ENCODE results near the gene IGLL1. TPM values are rescaled to one million over a fixed set of nuclear protein-coding genes. Genes with fewer than 3 reads are reported as not detected.
A peak's percentile ranks its signal among the peaks of the same experiment; 100 is the strongest.

Gene IGLL1
- total RNA-seq, 1 experiment from 2014 or later: not detected

DNA sequence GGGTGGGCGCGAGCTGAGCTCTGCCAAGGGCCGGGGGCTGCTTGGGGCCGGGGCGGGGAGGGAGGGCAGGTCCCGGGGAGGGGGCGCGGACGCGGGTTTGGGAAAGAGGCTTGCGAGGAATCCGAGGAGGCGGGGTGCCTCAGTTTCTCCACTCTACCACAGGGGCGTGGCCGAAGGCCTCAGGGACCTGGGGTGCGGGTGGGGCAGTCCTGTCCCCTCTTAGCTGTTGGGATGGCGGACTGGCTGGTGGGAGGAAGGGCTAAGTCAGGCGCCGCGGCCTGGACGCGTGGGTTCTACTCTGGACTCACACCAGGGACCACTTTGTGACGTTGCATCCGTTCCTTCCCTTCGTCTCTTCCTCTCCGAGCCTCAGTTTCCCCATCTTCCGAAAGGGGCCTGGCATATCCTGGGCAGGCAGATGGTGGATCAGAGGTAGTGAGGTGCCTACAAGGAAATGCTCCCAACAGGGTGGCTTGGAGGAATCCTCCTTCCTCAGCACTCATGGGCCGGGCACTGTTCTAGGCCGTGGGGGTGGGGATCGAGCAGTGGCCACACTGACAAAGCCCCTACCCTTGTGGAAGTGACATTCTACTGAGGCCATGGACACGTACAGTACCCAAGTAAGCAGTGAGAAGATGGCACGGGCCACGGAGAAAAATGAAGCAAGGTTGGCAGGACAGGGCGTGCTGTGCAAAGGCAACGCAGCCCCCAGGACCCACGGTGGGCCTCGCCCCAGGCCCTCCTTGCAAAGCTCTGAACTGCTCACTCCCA is 13.2 kb downstream of the IGLL1 start:
- Histone ChIP-seq H3K9me3 (ENCODE audit: control insufficient read depth, insufficient read depth, low read depth, low read length) (no peaks in the 10 kb centered on the region), H3K27me3 (ENCODE audit: control insufficient read depth, insufficient read depth, low read length) (no peaks in the 10 kb centered on the region), H3K4me3 (ENCODE audit: low read depth in 2 of 2, low read length in 2 of 2) (peak overlapping the region in 1 of 2 experiments; percentile 37; a peak in 1 of 4 replicates), H3K4me1 (ENCODE audit: control insufficient read depth, insufficient read depth, low read length) (no peaks in the 10 kb centered on the region), H3K36me3 (ENCODE audit: control insufficient read depth, insufficient read depth, low read length) (no peaks in the 10 kb centered on the region), H3K27ac (ENCODE audit: low read length) (no peak overlapping the region)
- no peak for ATAC-seq
- POLR2A ChIA-PET: no interaction called here
- intact Hi-C loops (cut with micrococcal nuclease; ENCODE audit: unreplicated experiment) (no loop called here), in situ Hi-C loops (cut with HindIII; ENCODE audit: low pct_unique_long_range_greater_than_20kb, low sequenced_read_pairs) (no loop called here)
- DNase-seq (ENCODE audit: low read depth, low spot score): no peak
- no TSS peak for BruUV-seq (replicated peaks)
- CTCF ChIA-PET: no interaction called here
- TF ChIP-seq POLR2AphosphoS5 (IDR thresholded peaks at IDR 0.05; ENCODE audit: low read depth, low read length): no peak
- TF ChIP-seq, protein P1, sequence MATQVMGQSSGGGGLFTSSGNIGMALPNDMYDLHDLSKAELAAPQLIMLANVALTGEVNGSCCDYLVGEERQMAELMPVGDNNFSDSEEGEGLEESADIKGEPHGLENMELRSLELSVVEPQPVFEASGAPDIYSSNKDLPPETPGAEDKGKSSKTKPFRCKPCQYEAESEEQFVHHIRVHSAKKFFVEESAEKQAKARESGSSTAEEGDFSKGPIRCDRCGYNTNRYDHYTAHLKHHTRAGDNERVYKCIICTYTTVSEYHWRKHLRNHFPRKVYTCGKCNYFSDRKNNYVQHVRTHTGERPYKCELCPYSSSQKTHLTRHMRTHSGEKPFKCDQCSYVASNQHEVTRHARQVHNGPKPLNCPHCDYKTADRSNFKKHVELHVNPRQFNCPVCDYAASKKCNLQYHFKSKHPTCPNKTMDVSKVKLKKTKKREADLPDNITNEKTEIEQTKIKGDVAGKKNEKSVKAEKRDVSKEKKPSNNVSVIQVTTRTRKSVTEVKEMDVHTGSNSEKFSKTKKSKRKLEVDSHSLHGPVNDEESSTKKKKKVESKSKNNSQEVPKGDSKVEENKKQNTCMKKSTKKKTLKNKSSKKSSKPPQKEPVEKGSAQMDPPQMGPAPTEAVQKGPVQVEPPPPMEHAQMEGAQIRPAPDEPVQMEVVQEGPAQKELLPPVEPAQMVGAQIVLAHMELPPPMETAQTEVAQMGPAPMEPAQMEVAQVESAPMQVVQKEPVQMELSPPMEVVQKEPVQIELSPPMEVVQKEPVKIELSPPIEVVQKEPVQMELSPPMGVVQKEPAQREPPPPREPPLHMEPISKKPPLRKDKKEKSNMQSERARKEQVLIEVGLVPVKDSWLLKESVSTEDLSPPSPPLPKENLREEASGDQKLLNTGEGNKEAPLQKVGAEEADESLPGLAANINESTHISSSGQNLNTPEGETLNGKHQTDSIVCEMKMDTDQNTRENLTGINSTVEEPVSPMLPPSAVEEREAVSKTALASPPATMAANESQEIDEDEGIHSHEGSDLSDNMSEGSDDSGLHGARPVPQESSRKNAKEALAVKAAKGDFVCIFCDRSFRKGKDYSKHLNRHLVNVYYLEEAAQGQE (IDR thresholded peaks at IDR 0.05; ENCODE audit: insufficient read depth in 1 of 2, low read depth in 2 of 2, low read length in 1 of 2): no peak
- TF ChIP-seq, protein P2, sequence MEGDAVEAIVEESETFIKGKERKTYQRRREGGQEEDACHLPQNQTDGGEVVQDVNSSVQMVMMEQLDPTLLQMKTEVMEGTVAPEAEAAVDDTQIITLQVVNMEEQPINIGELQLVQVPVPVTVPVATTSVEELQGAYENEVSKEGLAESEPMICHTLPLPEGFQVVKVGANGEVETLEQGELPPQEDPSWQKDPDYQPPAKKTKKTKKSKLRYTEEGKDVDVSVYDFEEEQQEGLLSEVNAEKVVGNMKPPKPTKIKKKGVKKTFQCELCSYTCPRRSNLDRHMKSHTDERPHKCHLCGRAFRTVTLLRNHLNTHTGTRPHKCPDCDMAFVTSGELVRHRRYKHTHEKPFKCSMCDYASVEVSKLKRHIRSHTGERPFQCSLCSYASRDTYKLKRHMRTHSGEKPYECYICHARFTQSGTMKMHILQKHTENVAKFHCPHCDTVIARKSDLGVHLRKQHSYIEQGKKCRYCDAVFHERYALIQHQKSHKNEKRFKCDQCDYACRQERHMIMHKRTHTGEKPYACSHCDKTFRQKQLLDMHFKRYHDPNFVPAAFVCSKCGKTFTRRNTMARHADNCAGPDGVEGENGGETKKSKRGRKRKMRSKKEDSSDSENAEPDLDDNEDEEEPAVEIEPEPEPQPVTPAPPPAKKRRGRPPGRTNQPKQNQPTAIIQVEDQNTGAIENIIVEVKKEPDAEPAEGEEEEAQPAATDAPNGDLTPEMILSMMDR (IDR thresholded peaks at IDR 0.05): no peak
- no peak for TF ChIP-seq TCF7L2 (IDR thresholded peaks at IDR 0.05; ENCODE audit: low read depth, low read length)
- no peak for TF ChIP-seq SIN3A (IDR thresholded peaks at IDR 0.05; ENCODE audit: borderline replicate concordance, insufficient read depth, low read depth, low read length)

DNA sequence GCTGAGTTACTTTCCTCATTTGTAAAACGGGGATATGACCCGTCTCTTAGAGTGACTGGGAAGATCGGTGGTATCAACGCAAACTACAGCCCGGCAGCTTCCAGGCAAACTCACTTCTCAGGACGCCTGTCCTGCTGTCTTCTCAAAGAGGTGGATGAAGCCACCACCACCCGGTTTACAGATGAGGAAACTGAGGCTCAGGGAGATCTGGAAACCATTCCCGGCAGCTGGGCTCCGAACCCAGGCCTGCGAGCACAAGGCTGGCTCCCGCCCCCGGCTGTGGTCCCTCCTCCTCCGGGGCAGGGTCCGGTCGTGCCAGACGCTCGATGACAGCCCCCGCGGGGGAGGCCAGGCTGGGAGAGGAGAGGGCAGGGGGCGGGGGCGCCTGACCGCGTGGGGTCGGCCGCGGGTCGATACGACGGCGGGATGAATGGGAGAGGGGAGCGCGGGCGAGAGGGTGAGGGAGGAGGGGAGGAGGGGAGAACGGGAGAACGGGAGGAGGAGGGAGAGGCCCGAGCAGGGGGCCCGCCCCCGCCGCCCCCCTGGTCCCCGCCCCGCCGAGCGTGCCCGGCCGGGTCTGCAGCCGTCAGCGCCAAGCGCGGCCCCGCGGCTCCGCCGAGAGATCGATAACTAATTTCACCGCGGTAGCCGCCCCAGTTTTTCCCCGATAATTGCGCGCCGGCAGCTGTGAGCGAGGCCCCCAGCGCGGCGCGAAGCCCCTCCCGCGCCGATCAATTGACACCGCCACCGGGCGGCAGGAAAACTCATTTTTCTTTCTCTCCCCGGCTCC is 14.0 kb downstream of the IGLL1 start:
- TF ChIP-seq, protein P2 (IDR thresholded peaks at IDR 0.05): no peak
- TF ChIP-seq TCF7L2 (IDR thresholded peaks at IDR 0.05; ENCODE audit: low read depth, low read length) (no peak), SIN3A (IDR thresholded peaks at IDR 0.05; ENCODE audit: borderline replicate concordance, insufficient read depth, low read depth, low read length) (no peak), POLR2AphosphoS5 (IDR thresholded peaks at IDR 0.05; ENCODE audit: low read depth, low read length) (no peak)
- TF ChIP-seq, protein P1 (IDR thresholded peaks at IDR 0.05; ENCODE audit: insufficient read depth in 1 of 2, low read depth in 2 of 2, low read length in 1 of 2): no peak
- in situ Hi-C loops (cut with HindIII; ENCODE audit: low pct_unique_long_range_greater_than_20kb, low sequenced_read_pairs) (no loop called here), intact Hi-C loops (cut with micrococcal nuclease; ENCODE audit: unreplicated experiment) (no loop called here)
- BruUV-seq (replicated peaks): no TSS peak
- Histone ChIP-seq H3K27me3 (ENCODE audit: control insufficient read depth, insufficient read depth, low read length) (no peaks in the 10 kb centered on the region), H3K4me3 (ENCODE audit: low read depth in 2 of 2, low read length in 2 of 2) (peak overlapping the region; percentile 37 to 48), H3K9me3 (ENCODE audit: control insufficient read depth, insufficient read depth, low read depth, low read length) (no peaks in the 10 kb centered on the region), H3K4me1 (ENCODE audit: control insufficient read depth, insufficient read depth, low read length) (no peaks in the 10 kb centered on the region), H3K27ac (ENCODE audit: low read length) (no peak overlapping the region), H3K36me3 (ENCODE audit: control insufficient read depth, insufficient read depth, low read length) (no peaks in the 10 kb centered on the region)
- DNase-seq (ENCODE audit: low read depth, low spot score) (no peak), ATAC-seq (no peak)
- ChIA-PET CTCF (no interaction called here), POLR2A (no interaction called here)

Measured in Panc1 (cell line).